ENCODE measurements around the gene MKNK1. TPM values are rescaled to one million over a fixed set of nuclear protein-coding genes. Genes with fewer than 3 reads are reported as not detected.
A peak's percentile ranks its signal among the peaks of the same experiment; 100 is the strongest.

MKNK1 gene
- total RNA-seq, 1 experiment from 2014 or later: 12.9 TPM

- Histone ChIP-seq H4K8ac (replicated peaks; ENCODE audit: insufficient read length, low read depth, low read length) (no peak overlapping the region), H4K91ac (ENCODE audit: insufficient read length, low read depth, low read length) (no peak overlapping the region), H3K23ac (ENCODE audit: insufficient read length, low read depth, low read length) (no peak overlapping the region), H3K23me2 (ENCODE audit: insufficient read length, low read depth, low read length, poor library complexity, severe bottlenecking) (no peaks in the 10 kb centered on the region), H3K27ac (ENCODE audit: insufficient read length, low read depth, low read length) (no peak overlapping the region), H3K79me2 (ENCODE audit: insufficient read depth, low read length) (no peaks in the 10 kb centered on the region), H4K20me1 (ENCODE audit: control insufficient read depth, insufficient read depth, insufficient read length) (no peaks in the 10 kb centered on the region), H3K4me2 (ENCODE audit: insufficient read depth, insufficient read length, low read length) (no peak overlapping the region), H3K79me1 (ENCODE audit: insufficient read depth, low read depth, low read length, poor library complexity, severe bottlenecking) (peaks cover 2% of the 10 kb centered on the region), H2BK120ac (ENCODE audit: low read depth, low read length, poor library complexity, severe bottlenecking) (no peak overlapping the region), H2BK20ac (ENCODE audit: low read depth, low read length, poor library complexity, severe bottlenecking) (no peak overlapping the region), H3T11ph (ENCODE audit: low read length) (no peak overlapping the region), H2AFZ (ENCODE audit: low read length) (no peak overlapping the region), H4K5ac (ENCODE audit: insufficient read length, low read depth, low read length) (no peak overlapping the region), H2BK15ac (ENCODE audit: low read depth, low read length) (no peak overlapping the region), H3K56ac (ENCODE audit: insufficient read length, low read depth, low read length) (no peak overlapping the region), H3K9ac (ENCODE audit: extremely low read depth, insufficient read length, low read length) (no peak overlapping the region), H2BK5ac (ENCODE audit: insufficient read length, low read length) (no peak overlapping the region), H3K4me1 (ENCODE audit: insufficient read depth, low read length) (peaks cover 3% of the 10 kb centered on the region; the same call in 1 of the 2 replicates), H3K14ac (ENCODE audit: insufficient read depth, low read length) (no peak overlapping the region), H3K4ac (ENCODE audit: low read depth, low read length) (no peak overlapping the region), H3K18ac (ENCODE audit: insufficient read length, low read depth, low read length) (no peak overlapping the region), H3K9me3 (ENCODE audit: control insufficient read depth, low read depth, low read length) (no peaks in the 10 kb centered on the region), H2BK12ac (ENCODE audit: insufficient read length, low read depth, low read length) (no peak overlapping the region), H3K27me3 (ENCODE audit: insufficient read depth, low read length) (no peaks in the 10 kb centered on the region), H2AK5ac (ENCODE audit: insufficient read length, low read length) (no peak overlapping the region)
- no CpG with 5 or more reads among the region's 2 CpGs for WGBS (ENCODE audit: extremely low coverage, insufficient read length, low lambda C conversion rate)
- Mint-ChIP-seq H3K4me3 (no peak overlapping the region), H3K36me3 (ENCODE audit: insufficient read depth in 1 of 3, low read depth in 3 of 3) (peaks cover 0 to 10% (median 2%) of the 10 kb centered on the region in 3 experiments; a peak in 3 of 7 replicates), H3K27me3 (ENCODE audit: low read depth) (peaks cover 3% of the 10 kb centered on the region), H3K27ac (0 out of 7 replicates have a peak overlapping the region, but pooled peaks of 1 of the 3 experiments have one; percentile 44), H3K4me1 (peaks cover 25 to 30% of the 10 kb centered on the region in 2 experiments), H3K9me3 (no peaks in the 10 kb centered on the region)
- TF ChIP-seq CTCF (conservative IDR thresholded peaks at IDR 0.05): no peak
- no peak for DNase-seq
Observed at GRCh38 chr1:46606255-46606965, 2.3 kb upstream of the MKNK1 start.

All from H9 (cell line).